CD8-positive, alpha-beta memory T cell (primary cell): ENCODE results near the gene MYH13. TPM values are rescaled to one million over a fixed set of nuclear protein-coding genes. Genes with fewer than 3 reads are reported as not detected.

ENCODE experiments used
- CTCF ChIA-PET: fragments of 350-600 bp; sonication (Branson Sonifier 250); formaldehyde crosslinking; loops from one replicate; lab custom pipeline; 2021; ENCODE audit warnings: antibody characterized with exemption; lab: Charles Lee
- POLR2A ChIA-PET: fragments of 350-600 bp; sonication (Branson Sonifier 250); formaldehyde crosslinking; loops from one replicate; lab custom pipeline; 2021; ENCODE audit warnings: antibody characterized with exemption; lab: Charles Lee
- DNase-seq, 5 donors: peaks; one replicate each; pipeline versions ENCODE4 v3.0.0 to v3.0.0-alpha.2; 2020 to 2022; ENCODE audit warnings: mixed read lengths in 1 of 5
- H3K27ac ChIP-seq: one replicate; pipeline ENCODE4 v1.7.0; 2013; ENCODE audit warnings: low read depth, mild to moderate bottlenecking, low read length, moderate library complexity
- H3K27me3 ChIP-seq: 2 replicates; pipeline ENCODE4 v1.7.0; 2013; ENCODE audit warnings: low read length, mild to moderate bottlenecking; ENCODE audit not compliant: insufficient read depth, poor library complexity, severe bottlenecking
- H3K36me3 ChIP-seq: 2 replicates; pipeline ENCODE4 v1.7.0; 2013; ENCODE audit warnings: mild to moderate bottlenecking, low read length, moderate library complexity; ENCODE audit not compliant: insufficient read depth
- H3K4me1 ChIP-seq: 2 replicates; pipeline ENCODE4 v1.7.0; 2013; ENCODE audit warnings: mild to moderate bottlenecking, low read length, moderate library complexity; ENCODE audit not compliant: insufficient read depth
- H3K4me3 ChIP-seq: 2 replicates; pipeline ENCODE4 v1.7.0; 2013; ENCODE audit warnings: mild to moderate bottlenecking, low read length
- H3K9me3 ChIP-seq: 2 replicates; pipeline ENCODE4 v1.7.0; 2013; ENCODE audit warnings: mild to moderate bottlenecking, low read length
- H3K27ac Mint-ChIP-seq, 8 donors: one replicate each; pipeline ENCODE4 v1.8.0; 2020 to 2021; ENCODE audit warnings: mixed read lengths in 8 of 8, mild to moderate bottlenecking in 6 of 8, inconsistent platforms in 3 of 8, moderate library complexity in 3 of 8
- H3K27me3 Mint-ChIP-seq, 2 donors: one replicate each; pipeline ENCODE4 v1.8.0; 2020 to 2021; ENCODE audit warnings: mixed read lengths in 2 of 2, mild to moderate bottlenecking in 1 of 2, moderate library complexity in 1 of 2
- H3K36me3 Mint-ChIP-seq, 3 donors: one replicate each; pipeline ENCODE4 v1.8.0; 2020 to 2021; ENCODE audit warnings: mixed read lengths in 3 of 3, inconsistent platforms in 1 of 3, mild to moderate bottlenecking in 1 of 3
- H3K4me1 Mint-ChIP-seq, 3 donors: one replicate each; pipeline ENCODE4 v1.8.0; 2020 to 2021; ENCODE audit warnings: mixed read lengths in 3 of 3, inconsistent platforms in 1 of 3, mild to moderate bottlenecking in 1 of 3
- H3K4me3 Mint-ChIP-seq, 7 donors: one replicate each; pipeline ENCODE4 v1.8.0; 2020 to 2021; ENCODE audit warnings: mixed read lengths in 7 of 7, mild to moderate bottlenecking in 6 of 7, moderate library complexity in 4 of 7, inconsistent platforms in 2 of 7
- H3K9me3 Mint-ChIP-seq, 5 donors: one replicate each; pipeline ENCODE4 v1.8.0; 2020 to 2022; ENCODE audit warnings: mixed read lengths in 5 of 5, mild to moderate bottlenecking in 3 of 5, moderate library complexity in 2 of 5, inconsistent platforms in 1 of 5
- polyA plus RNA-seq: library from polyadenylated mRNA; unstranded; fragments of 300-500 nt; fragmentation: Illumina TruSeq; gene quantifications from one replicate; pipeline ENCODE4 v1.2.3, GENCODE V29; 2021
- total RNA-seq, 2 experiments: library from RNA; stranded (reverse); gene quantifications; one replicate each; pipeline ENCODE4 v1.2.3, GENCODE V29; 2021

Gene MYH13
- total and polyA plus RNA-seq, 3 experiments from 2014 or later = not detected

DNA sequence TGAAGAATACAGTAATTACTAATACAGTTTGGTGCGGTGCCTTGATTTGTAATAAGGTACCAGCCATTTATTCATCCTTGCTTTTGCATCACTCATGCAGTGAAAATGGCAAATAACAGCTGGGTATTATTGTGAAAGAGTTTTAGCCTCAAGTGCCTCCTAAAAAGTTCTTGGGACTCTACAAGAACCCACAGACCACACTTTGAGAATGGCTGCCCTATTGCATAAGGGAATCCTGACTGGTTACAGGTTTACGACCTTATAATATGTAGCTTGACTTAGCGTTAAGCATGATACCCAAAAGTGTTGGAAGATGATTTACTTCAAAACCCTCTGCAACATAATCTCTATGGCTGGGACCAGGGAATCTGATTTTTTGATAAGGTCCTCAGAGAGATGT, 4.2 kb downstream of the MYH13 start:
- no peak overlapping the region for H3K27ac ChIP-seq
- no peaks in the 10 kb centered on the region for H3K27me3 ChIP-seq
- no peaks in the 10 kb centered on the region for H3K36me3 ChIP-seq
- no peaks in the 10 kb centered on the region for H3K9me3 ChIP-seq
- no peaks in the 10 kb centered on the region for H3K4me1 ChIP-seq
- Mint-ChIP-seq H3K4me3 (no peak overlapping the region), H3K27ac (no peak overlapping the region), H3K9me3 (peaks cover 0 to 2% (median 0%) of the 10 kb centered on the region in 5 donors), H3K36me3 (no peaks in the 10 kb centered on the region), H3K27me3 (peaks cover 0 to 7% of the 10 kb centered on the region in 2 donors), H3K4me1 (no peaks in the 10 kb centered on the region)
- DNase-seq = no peak
- ChIA-PET POLR2A (no interaction called here), CTCF (no interaction called here)
- H3K4me3 ChIP-seq = no peak overlapping the region

DNA sequence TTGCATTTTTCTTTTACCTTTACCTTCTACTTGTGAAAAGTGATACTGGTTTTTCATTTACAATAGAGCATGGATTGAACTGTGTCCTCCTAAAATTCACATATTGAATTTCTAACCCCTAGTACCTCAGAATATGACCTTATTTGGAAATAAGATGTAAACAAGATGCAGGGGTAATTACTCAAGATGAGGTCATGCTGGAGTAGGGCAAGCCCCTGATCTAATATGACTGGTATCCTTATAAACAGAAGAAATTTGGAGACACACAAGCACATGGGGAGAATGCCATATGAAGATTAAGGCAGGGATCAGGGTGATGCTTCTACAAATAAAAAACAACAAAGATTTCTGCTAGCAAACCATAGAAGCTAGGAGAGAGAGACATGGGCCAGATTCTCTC, 12.2 kb downstream of the MYH13 start:
- no peaks in the 10 kb centered on the region for H3K4me1 Mint-ChIP-seq
- POLR2A ChIA-PET = no interaction called here

DNA sequence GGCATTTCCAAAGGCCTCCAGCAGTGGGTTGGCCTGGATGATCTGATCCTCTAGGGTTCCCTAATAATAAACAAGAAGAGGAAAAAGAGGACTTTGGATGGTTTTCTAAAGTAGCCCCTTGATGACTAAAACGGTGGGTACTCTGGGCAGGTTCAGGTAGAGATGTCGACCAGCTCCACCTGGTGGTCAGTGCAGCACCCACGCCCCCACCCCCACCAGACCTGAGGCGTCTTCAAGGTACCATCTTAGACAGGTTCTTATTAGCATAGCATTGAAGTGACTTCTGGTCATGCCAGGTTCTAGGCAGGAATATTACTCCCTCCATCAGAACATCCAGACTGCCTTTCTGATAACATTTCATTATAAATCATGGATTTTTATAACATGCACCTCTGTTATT, 15.0 kb downstream of the MYH13 start:
- no peaks in the 10 kb centered on the region for H3K36me3 ChIP-seq
- H3K4me1 ChIP-seq = no peaks in the 10 kb centered on the region
- POLR2A ChIA-PET = no interaction called here
- H3K27me3 ChIP-seq = no peaks in the 10 kb centered on the region
- Mint-ChIP-seq H3K4me1 (no peaks in the 10 kb centered on the region), H3K27ac (no peak overlapping the region), H3K4me3 (no peak overlapping the region), H3K9me3 (peaks cover 0 to 4% (median 0%) of the 10 kb centered on the region in 5 donors), H3K27me3 (peaks cover 6 to 15% of the 10 kb centered on the region in 2 donors), H3K36me3 (no peaks in the 10 kb centered on the region)
- H3K9me3 ChIP-seq = no peaks in the 10 kb centered on the region
- CTCF ChIA-PET = no interaction called here
- no peak overlapping the region for H3K27ac ChIP-seq
- H3K4me3 ChIP-seq = no peak overlapping the region
- DNase-seq = peak in 1 of 5 donors; percentile 3

More for the DNA sequence above, 12.2 kb downstream of the MYH13 start:
- H3K27ac Mint-ChIP-seq = no peak overlapping the region
- Histone ChIP-seq H3K4me3 (no peak overlapping the region), H3K27ac (no peak overlapping the region), H3K36me3 (no peaks in the 10 kb centered on the region), H3K4me1 (no peaks in the 10 kb centered on the region), H3K9me3 (no peaks in the 10 kb centered on the region), H3K27me3 (no peaks in the 10 kb centered on the region)
- no peaks in the 10 kb centered on the region for H3K36me3 Mint-ChIP-seq
- H3K9me3 Mint-ChIP-seq = peaks cover 0 to 2% (median 0%) of the 10 kb centered on the region in 5 donors
- no peak overlapping the region for H3K4me3 Mint-ChIP-seq
- peaks cover 10 to 15% of the 10 kb centered on the region in 2 donors for H3K27me3 Mint-ChIP-seq
- no peak for DNase-seq
- CTCF ChIA-PET = no interaction called here

DNA sequence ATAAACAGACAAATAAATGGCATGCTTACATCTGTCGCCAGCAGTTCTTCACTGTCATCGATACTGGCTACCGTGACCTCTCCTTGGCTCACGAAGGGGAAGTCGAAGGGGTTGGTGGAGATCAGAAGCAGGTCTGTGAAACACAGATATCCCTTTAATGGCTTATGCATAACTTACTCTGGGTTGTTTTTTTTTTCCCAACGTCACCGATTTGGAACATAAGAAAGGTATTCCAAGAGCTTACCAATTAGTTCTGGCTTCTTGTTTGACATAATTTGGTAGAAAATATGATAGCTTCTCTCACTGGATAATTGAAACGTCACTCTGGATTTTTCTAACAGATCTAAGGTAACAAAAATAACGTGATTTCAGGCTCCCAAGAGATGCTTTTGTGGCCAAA, 18.2 kb downstream of the MYH13 start:
- H3K27me3 Mint-ChIP-seq = peaks cover 3 to 6% of the 10 kb centered on the region in 2 donors
- no peaks in the 10 kb centered on the region for H3K4me1 ChIP-seq
- no peaks in the 10 kb centered on the region for H3K36me3 Mint-ChIP-seq
- no peaks in the 10 kb centered on the region for H3K27me3 ChIP-seq
- H3K9me3 ChIP-seq = no peaks in the 10 kb centered on the region
- H3K4me1 Mint-ChIP-seq = no peaks in the 10 kb centered on the region
- H3K4me3 ChIP-seq = no peak overlapping the region
- no peak overlapping the region for H3K27ac ChIP-seq
- ChIA-PET POLR2A (no interaction called here), CTCF (interaction anchor here (0.8 kb wide), 1 partner anchor 17 kb away, joined by 3 read pairs; no protein-coding TSS in a partner anchor)
- H3K4me3 Mint-ChIP-seq = no peak overlapping the region
- DNase-seq = no peak
- peaks cover 0 to 2% (median 0%) of the 10 kb centered on the region in 5 donors for H3K9me3 Mint-ChIP-seq
- no peaks in the 10 kb centered on the region for H3K36me3 ChIP-seq
- H3K27ac Mint-ChIP-seq = no peak overlapping the region

DNA sequence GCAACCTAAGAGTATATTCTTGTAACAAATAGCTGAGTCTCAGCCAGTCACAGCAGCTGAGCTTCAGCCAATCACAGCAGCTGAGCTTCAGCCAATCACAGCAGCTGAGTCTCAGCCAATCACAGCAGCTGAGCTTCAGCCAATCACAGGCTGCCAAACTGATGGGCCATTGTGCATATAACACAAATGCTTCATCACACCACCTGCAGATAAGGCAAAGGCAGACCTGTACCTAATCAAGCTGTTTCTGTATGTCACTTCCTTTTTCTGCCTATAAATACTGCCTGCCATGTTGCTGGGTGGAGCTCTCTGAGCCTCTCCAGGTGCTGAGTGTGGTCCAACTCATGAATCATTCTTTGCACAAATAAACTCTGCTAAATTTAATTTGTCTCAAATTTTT, 19.9 kb downstream of the MYH13 start:
- Mint-ChIP-seq H3K9me3 (peaks cover 0 to 4% (median 0%) of the 10 kb centered on the region in 5 donors), H3K4me3 (no peak overlapping the region), H3K36me3 (no peaks in the 10 kb centered on the region), H3K27me3 (peaks cover 0 to 2% of the 10 kb centered on the region in 2 donors), H3K27ac (no peak overlapping the region), H3K4me1 (no peaks in the 10 kb centered on the region)
- H3K9me3 ChIP-seq = no peaks in the 10 kb centered on the region
- DNase-seq = no peak
- no peak overlapping the region for H3K4me3 ChIP-seq
- POLR2A ChIA-PET = no interaction called here
- no peaks in the 10 kb centered on the region for H3K36me3 ChIP-seq
- H3K27me3 ChIP-seq = no peaks in the 10 kb centered on the region
- CTCF ChIA-PET = no interaction called here
- H3K27ac ChIP-seq = no peak overlapping the region
- no peaks in the 10 kb centered on the region for H3K4me1 ChIP-seq

DNA sequence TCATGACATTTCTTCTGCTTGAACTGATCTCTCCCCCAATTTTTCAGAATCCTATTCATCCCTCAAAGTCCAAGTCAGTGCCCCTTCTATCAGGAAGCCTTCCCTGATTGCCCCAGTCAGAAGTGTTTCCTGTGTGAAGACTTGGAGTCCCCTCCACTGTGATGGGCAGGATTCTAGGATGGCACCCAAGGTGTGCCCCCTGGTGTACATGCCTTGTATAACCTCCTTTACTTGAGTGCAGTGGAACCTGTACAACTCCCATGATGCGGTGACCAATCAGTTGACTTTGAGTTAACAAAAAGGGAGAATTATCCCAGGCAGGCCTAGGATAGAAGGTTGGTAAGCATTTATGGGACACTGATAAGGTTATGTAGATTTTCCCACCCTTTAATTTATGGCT, 23.4 kb downstream of the MYH13 start:
- H3K9me3 Mint-ChIP-seq = peaks cover 0 to 2% (median 0%) of the 10 kb centered on the region in 5 donors
- Histone ChIP-seq H3K27me3 (no peaks in the 10 kb centered on the region), H3K36me3 (no peaks in the 10 kb centered on the region), H3K4me1 (no peaks in the 10 kb centered on the region), H3K27ac (no peak overlapping the region), H3K4me3 (no peak overlapping the region), H3K9me3 (no peaks in the 10 kb centered on the region)
- peaks cover 0 to 2% of the 10 kb centered on the region in 2 donors for H3K27me3 Mint-ChIP-seq
- no peak for DNase-seq
- no peak overlapping the region for H3K4me3 Mint-ChIP-seq
- H3K27ac Mint-ChIP-seq = no peak overlapping the region
- POLR2A ChIA-PET = no interaction called here
- H3K4me1 Mint-ChIP-seq = no peaks in the 10 kb centered on the region
- CTCF ChIA-PET = no interaction called here
- H3K36me3 Mint-ChIP-seq = no peaks in the 10 kb centered on the region

DNA sequence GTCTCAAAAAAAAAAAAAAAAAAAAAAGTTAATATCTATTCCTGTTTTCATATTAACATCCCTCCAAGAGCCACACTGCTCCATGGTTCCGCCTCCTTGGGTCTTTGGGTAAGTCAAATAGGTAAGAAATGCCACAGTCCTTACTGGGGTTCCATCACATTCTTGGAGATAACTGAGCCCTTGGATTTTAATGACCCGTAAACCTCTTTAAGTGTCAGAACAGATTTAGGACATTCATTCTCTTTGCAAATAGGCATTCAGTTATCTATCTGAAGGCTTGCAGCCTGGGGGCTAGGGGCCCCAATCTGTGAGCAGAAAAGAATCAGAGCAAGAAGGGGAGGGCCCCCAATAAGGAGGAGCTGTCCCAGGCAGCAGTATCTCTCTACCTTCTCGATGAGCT, 28.0 kb downstream of the MYH13 start:
- H3K9me3 Mint-ChIP-seq = peaks cover 0 to 2% (median 0%) of the 10 kb centered on the region in 5 donors
- peaks cover 8 to 15% of the 10 kb centered on the region in 2 donors for H3K27me3 Mint-ChIP-seq
- no peak overlapping the region for H3K27ac Mint-ChIP-seq
- Histone ChIP-seq H3K9me3 (no peaks in the 10 kb centered on the region), H3K27me3 (no peaks in the 10 kb centered on the region), H3K27ac (no peak overlapping the region), H3K36me3 (no peaks in the 10 kb centered on the region), H3K4me1 (no peaks in the 10 kb centered on the region), H3K4me3 (no peak overlapping the region)
- H3K36me3 Mint-ChIP-seq = no peaks in the 10 kb centered on the region
- ChIA-PET CTCF (no interaction called here), POLR2A (no interaction called here)
- no peak for DNase-seq
- no peak overlapping the region for H3K4me3 Mint-ChIP-seq
- H3K4me1 Mint-ChIP-seq = no peaks in the 10 kb centered on the region

DNA sequence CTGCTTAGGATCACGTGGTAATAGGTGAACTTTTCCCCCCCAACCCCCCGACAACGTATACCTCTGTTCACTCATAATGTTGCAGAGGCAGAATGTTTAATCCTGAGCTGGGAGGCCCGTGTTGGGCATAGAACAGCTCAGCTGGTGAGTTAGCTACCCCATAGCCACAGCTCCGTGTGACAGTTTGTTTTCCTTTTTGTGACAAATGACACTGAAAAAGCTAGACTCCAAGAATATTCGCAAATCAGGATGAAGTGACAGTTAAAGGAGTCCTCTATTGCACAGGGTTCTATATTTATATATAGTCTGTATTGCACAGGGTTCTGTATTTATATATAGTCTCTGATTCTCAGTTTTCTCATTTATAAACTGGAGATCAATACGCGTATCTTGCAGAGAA, 33.8 kb downstream of the MYH13 start:
- H3K36me3 Mint-ChIP-seq = no peaks in the 10 kb centered on the region
- H3K27me3 ChIP-seq = no peaks in the 10 kb centered on the region

More for the DNA sequence above, 33.8 kb downstream of the MYH13 start:
- no peak overlapping the region for H3K4me3 ChIP-seq
- H3K36me3 ChIP-seq = no peaks in the 10 kb centered on the region
- H3K4me1 Mint-ChIP-seq = no peaks in the 10 kb centered on the region
- H3K9me3 ChIP-seq = no peaks in the 10 kb centered on the region
- no peak overlapping the region for H3K4me3 Mint-ChIP-seq
- no peak overlapping the region for H3K27ac ChIP-seq
- no peaks in the 10 kb centered on the region for H3K9me3 Mint-ChIP-seq
- H3K27ac Mint-ChIP-seq = no peak overlapping the region
- no peak for DNase-seq
- POLR2A ChIA-PET = no interaction called here
- no peaks in the 10 kb centered on the region for H3K4me1 ChIP-seq
- CTCF ChIA-PET = no interaction called here
- H3K27me3 Mint-ChIP-seq = peaks cover 8 to 16% of the 10 kb centered on the region in 2 donors
